Panc1 (cell line): ENCODE data around the gene CYP1A2. TPM values are rescaled to one million over a fixed set of nuclear protein-coding genes. Genes with fewer than 3 reads are reported as not detected.
A peak's percentile ranks its signal among the peaks of the same experiment; 100 is the strongest.

Source experiments
- ATAC-seq: fragments of 200-7000 bp; cut with Tn5 transposase; 2 replicates; pipeline ENCODE4 v1.9.1; 2020; ENCODE audit warnings: mild to moderate bottlenecking, moderate library complexity
- BruUV-seq: library from RNA; stranded (reverse); fragments of 400-500 nt; replicated peaks from 2 replicates; lab custom pipeline; 2021; lab: Mats Ljungman, UMichigan
- CTCF ChIA-PET: fragments of 300-600 bp; sonication (Branson Sonifier 250); formaldehyde crosslinking; loops from one replicate; lab custom pipeline; 2022; ENCODE audit warnings: antibody characterized with exemption; lab: Charles Lee
- POLR2A ChIA-PET: fragments of 300-600 bp; sonication (Branson Sonifier 250); formaldehyde crosslinking; loops from one replicate; lab custom pipeline; 2022; ENCODE audit warnings: antibody characterized with exemption; lab: Charles Lee
- DNase-seq: peaks from one replicate; pipeline ENCODE4 v3.0.0-alpha.2; 2010; ENCODE audit warnings: low read depth, low spot score
- H3K27ac ChIP-seq: 2 replicates; pipeline ENCODE4 v1.5.1; 2011; ENCODE audit warnings: mild to moderate bottlenecking, low read length, inconsistent platforms
- H3K27me3 ChIP-seq: fragments of 200-500 bp; sonication (Bioruptor generic); 2 replicates; pipeline ENCODE4 v1.6.0; 2014; ENCODE audit warnings: low read length, inconsistent platforms; ENCODE audit not compliant: control insufficient read depth, insufficient read depth
- H3K36me3 ChIP-seq: fragments of 200-500 bp; sonication (Bioruptor generic); 2 replicates; pipeline ENCODE4 v1.5.1; 2014; ENCODE audit warnings: inconsistent platforms, mild to moderate bottlenecking, low read length, moderate library complexity; ENCODE audit not compliant: control insufficient read depth, insufficient read depth
- H3K4me1 ChIP-seq: 2 replicates; pipeline ENCODE4 v1.5.1; 2011; ENCODE audit warnings: inconsistent platforms, mild to moderate bottlenecking, low read length, moderate library complexity; ENCODE audit not compliant: control insufficient read depth, insufficient read depth
- H3K4me3 ChIP-seq, 2 experiments: 2 replicates each; pipeline ENCODE4 v1.5.1; 2011 to 2012; ENCODE audit warnings: low read depth in 2 of 2, low read length in 2 of 2, mild to moderate bottlenecking in 2 of 2, inconsistent platforms in 1 of 2, moderate library complexity in 1 of 2
- H3K9me3 ChIP-seq: fragments of 200-500 bp; sonication (Bioruptor generic); 2 replicates; pipeline ENCODE4 v1.5.1; 2014; ENCODE audit warnings: low read depth, mild to moderate bottlenecking, inconsistent platforms, low read length, moderate library complexity; ENCODE audit not compliant: control insufficient read depth, insufficient read depth
- POLR2AphosphoS5 ChIP-seq: IDR thresholded peaks from 2 replicates; pipeline ENCODE4 v1.6.1; 2012; ENCODE audit warnings: mild to moderate bottlenecking, low read depth, low read length, moderate library complexity
- SIN3A ChIP-seq: IDR thresholded peaks from 2 replicates; pipeline ENCODE4 v1.6.1; 2012; ENCODE audit warnings: low read depth, mild to moderate bottlenecking, low read length, moderate library complexity, borderline replicate concordance; ENCODE audit not compliant: insufficient read depth
- TCF7L2 ChIP-seq: IDR thresholded peaks from 2 replicates; pipeline ENCODE4 v1.6.1; 2011; ENCODE audit warnings: mild to moderate bottlenecking, low read depth, low read length, inconsistent platforms
- in situ Hi-C: cut with HindIII; loops from 2 replicates; pipeline ENCODE4 v1.10.0; 2016; ENCODE audit warnings: low sequenced_read_pairs, low pct_unique_long_range_greater_than_20kb
- intact Hi-C: fragments of 100-400 bp; cut with micrococcal nuclease; formaldehyde crosslinking; loops from one replicate; pipeline ENCODE4 v1.10.0; 2022; ENCODE audit not compliant: unreplicated experiment
- total RNA-seq: library from RNA; stranded (reverse); gene quantifications from one replicate; pipeline ENCODE4 v1.2.1, GENCODE V29; 2021; ENCODE audit not compliant: unreplicated experiment
- TF ChIP-seq, protein P1 (sequence below): fragments of 450-650 bp; IDR thresholded peaks from 2 replicates; pipeline ENCODE4 v1.5.1; 2017; ENCODE audit warnings: mild to moderate bottlenecking
- TF ChIP-seq, protein P2 (sequence below), 2 experiments: IDR thresholded peaks; 2 replicates each; pipeline ENCODE4 v1.6.1; 2011 to 2012; ENCODE audit warnings: low read depth in 2 of 2, control low read depth in 1 of 2, low read length in 1 of 2, mild to moderate bottlenecking in 1 of 2, moderate library complexity in 1 of 2; ENCODE audit not compliant: insufficient read depth in 1 of 2

CYP1A2 gene
- total RNA-seq, 1 experiment from 2014 or later, result not detected

- CTCF ChIA-PET, result interaction anchor here (0.5 to 1.8 kb wide), 7 partner anchors 8 to 1056 kb away, joined by 3 to 14 read pairs (median 4); no protein-coding TSS in a partner anchor
- POLR2A ChIA-PET, result interaction anchor here (0.6 kb wide), 1 partner anchor 92 kb away, joined by 11 read pairs; no protein-coding TSS in a partner anchor
- no peak for ATAC-seq
- Histone ChIP-seq H3K9me3 (no peaks in the 10 kb centered on the region), H3K36me3 (no peaks in the 10 kb centered on the region), H3K4me1 (peaks cover 65% of the 10 kb centered on the region), H3K27ac (no peak overlapping the region; the same call in 1 of the 2 replicates), H3K27me3 (no peaks in the 10 kb centered on the region), H3K4me3 (no peak overlapping the region)
- TF ChIP-seq TCF7L2 (no peak), SIN3A (no peak), POLR2AphosphoS5 (no peak)
- TF ChIP-seq, protein P1, sequence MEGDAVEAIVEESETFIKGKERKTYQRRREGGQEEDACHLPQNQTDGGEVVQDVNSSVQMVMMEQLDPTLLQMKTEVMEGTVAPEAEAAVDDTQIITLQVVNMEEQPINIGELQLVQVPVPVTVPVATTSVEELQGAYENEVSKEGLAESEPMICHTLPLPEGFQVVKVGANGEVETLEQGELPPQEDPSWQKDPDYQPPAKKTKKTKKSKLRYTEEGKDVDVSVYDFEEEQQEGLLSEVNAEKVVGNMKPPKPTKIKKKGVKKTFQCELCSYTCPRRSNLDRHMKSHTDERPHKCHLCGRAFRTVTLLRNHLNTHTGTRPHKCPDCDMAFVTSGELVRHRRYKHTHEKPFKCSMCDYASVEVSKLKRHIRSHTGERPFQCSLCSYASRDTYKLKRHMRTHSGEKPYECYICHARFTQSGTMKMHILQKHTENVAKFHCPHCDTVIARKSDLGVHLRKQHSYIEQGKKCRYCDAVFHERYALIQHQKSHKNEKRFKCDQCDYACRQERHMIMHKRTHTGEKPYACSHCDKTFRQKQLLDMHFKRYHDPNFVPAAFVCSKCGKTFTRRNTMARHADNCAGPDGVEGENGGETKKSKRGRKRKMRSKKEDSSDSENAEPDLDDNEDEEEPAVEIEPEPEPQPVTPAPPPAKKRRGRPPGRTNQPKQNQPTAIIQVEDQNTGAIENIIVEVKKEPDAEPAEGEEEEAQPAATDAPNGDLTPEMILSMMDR, result peak; percentile 63; the same call in 1 of the 2 replicates
- TF ChIP-seq, protein P2, sequence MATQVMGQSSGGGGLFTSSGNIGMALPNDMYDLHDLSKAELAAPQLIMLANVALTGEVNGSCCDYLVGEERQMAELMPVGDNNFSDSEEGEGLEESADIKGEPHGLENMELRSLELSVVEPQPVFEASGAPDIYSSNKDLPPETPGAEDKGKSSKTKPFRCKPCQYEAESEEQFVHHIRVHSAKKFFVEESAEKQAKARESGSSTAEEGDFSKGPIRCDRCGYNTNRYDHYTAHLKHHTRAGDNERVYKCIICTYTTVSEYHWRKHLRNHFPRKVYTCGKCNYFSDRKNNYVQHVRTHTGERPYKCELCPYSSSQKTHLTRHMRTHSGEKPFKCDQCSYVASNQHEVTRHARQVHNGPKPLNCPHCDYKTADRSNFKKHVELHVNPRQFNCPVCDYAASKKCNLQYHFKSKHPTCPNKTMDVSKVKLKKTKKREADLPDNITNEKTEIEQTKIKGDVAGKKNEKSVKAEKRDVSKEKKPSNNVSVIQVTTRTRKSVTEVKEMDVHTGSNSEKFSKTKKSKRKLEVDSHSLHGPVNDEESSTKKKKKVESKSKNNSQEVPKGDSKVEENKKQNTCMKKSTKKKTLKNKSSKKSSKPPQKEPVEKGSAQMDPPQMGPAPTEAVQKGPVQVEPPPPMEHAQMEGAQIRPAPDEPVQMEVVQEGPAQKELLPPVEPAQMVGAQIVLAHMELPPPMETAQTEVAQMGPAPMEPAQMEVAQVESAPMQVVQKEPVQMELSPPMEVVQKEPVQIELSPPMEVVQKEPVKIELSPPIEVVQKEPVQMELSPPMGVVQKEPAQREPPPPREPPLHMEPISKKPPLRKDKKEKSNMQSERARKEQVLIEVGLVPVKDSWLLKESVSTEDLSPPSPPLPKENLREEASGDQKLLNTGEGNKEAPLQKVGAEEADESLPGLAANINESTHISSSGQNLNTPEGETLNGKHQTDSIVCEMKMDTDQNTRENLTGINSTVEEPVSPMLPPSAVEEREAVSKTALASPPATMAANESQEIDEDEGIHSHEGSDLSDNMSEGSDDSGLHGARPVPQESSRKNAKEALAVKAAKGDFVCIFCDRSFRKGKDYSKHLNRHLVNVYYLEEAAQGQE (IDR thresholded peaks at IDR 0.05; ENCODE audit: insufficient read depth in 1 of 2, low read depth in 2 of 2, low read length in 1 of 2), result no peak
- in situ Hi-C loops, result no loop called here
- DNase-seq, result no peak
- intact Hi-C loops, result no loop called here
- BruUV-seq, result no TSS peak
Observed at GRCh38 chr15:74788042-74788682, 39.5 kb downstream of the CYP1A2 start.

DNA sequence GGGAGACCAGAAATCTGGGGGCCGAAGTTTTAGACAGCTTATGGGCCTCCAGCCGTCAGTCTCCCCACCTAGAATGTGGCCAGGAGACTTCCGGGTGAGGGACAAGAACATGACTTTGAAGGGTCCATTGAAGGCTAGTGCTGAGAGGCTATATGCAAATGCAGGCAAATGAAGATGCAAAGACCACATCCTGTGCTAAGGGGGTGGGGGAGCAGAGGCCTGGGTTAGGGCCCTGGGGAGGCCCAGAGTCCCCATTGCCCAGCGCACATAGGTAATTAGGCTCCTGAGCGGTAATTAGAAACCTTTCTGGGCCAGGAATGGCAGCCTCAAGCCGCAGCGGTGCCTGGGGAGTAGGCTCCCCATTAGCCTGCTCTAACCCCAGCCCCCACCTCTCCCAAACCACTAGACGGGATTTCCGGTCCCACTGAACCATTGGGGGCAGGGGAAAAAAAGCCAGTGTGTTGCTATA lies 40.1 kb downstream of the CYP1A2 start:
- in situ Hi-C loops (no loop called here), intact Hi-C loops (no loop called here)
- ChIA-PET POLR2A (no interaction called here), CTCF (interaction anchor here (0.6 to 1.7 kb wide), 3 partner anchors 12 to 18 kb away, joined by 3 to 10 read pairs (median 8); no protein-coding TSS in a partner anchor)
- H3K9me3 ChIP-seq, result no peaks in the 10 kb centered on the region
- ATAC-seq (no peak), DNase-seq (no peak)
- H3K27me3 ChIP-seq, result no peaks in the 10 kb centered on the region
- TF ChIP-seq, protein P1, result no peak
- no peak for TF ChIP-seq POLR2AphosphoS5
- TF ChIP-seq, protein P2 (IDR thresholded peaks at IDR 0.05; ENCODE audit: insufficient read depth in 1 of 2, low read depth in 2 of 2, low read length in 1 of 2), result no peak
- no peak for TF ChIP-seq SIN3A
- TF ChIP-seq TCF7L2, result no peak
- H3K27ac ChIP-seq, result no peak overlapping the region
- peaks cover 64% of the 10 kb centered on the region for H3K4me1 ChIP-seq
- BruUV-seq, result no TSS peak
- H3K36me3 ChIP-seq, result no peaks in the 10 kb centered on the region
- H3K4me3 ChIP-seq, result no peak overlapping the region
